Lower leg skin (tissue), 3 donors: ENCODE measurements around the gene SCRN1.

Experiments used
- POLR2A ChIP-seq, 2 donors: fragments of 450-650 bp; IDR thresholded peaks; one replicate each; pipeline ENCODE4 v1.6.1; 2016 to 2017; ENCODE audit warnings: antibody characterized with exemption in 2 of 2, mild to moderate bottlenecking in 1 of 2, moderate library complexity in 1 of 2
- TF ChIP-seq, protein P1 (sequence below), 3 donors: fragments of 450-650 bp; IDR thresholded peaks; one replicate each; pipeline ENCODE4 v1.5.1; 2016; ENCODE audit warnings: antibody characterized with exemption in 3 of 3, mild to moderate bottlenecking in 3 of 3, moderate library complexity in 2 of 3

DNA sequence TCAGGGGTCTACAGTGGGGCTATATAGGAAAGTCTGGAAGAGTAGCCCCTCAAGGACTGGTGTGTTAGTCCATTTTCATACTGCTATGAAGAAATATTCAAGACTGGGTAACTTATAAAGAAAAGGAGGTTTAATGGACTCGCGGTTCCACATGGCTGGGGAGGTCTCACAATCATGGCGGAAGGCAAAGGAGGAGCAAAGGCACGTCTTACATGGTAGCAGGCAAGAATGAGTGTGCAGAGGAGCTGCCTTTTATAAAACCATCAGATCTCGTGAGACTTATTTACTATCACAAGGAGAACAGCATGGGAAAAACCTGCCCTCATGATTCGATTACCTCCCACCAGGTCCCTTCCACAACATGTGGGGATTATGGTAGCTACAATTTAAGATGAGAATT is 33.9 kb upstream of the SCRN1 start:
- TF ChIP-seq, protein P1, sequence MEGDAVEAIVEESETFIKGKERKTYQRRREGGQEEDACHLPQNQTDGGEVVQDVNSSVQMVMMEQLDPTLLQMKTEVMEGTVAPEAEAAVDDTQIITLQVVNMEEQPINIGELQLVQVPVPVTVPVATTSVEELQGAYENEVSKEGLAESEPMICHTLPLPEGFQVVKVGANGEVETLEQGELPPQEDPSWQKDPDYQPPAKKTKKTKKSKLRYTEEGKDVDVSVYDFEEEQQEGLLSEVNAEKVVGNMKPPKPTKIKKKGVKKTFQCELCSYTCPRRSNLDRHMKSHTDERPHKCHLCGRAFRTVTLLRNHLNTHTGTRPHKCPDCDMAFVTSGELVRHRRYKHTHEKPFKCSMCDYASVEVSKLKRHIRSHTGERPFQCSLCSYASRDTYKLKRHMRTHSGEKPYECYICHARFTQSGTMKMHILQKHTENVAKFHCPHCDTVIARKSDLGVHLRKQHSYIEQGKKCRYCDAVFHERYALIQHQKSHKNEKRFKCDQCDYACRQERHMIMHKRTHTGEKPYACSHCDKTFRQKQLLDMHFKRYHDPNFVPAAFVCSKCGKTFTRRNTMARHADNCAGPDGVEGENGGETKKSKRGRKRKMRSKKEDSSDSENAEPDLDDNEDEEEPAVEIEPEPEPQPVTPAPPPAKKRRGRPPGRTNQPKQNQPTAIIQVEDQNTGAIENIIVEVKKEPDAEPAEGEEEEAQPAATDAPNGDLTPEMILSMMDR (IDR thresholded peaks at IDR 0.05), result no peak
- no peak for TF ChIP-seq POLR2A (IDR thresholded peaks at IDR 0.05)
